OCI-LY7 (cell line): ENCODE results near the gene MYZAP.

ENCODE experiments used
- CTCF ChIP-seq: fragments of 200-600 bp; sonication (generic); conservative IDR thresholded peaks from 2 replicates; pipeline ENCODE4 v1.5.1; 2014; ENCODE audit warnings: mild to moderate bottlenecking, antibody characterized with exemption, low read length, moderate library complexity, mixed read lengths
- EZH2phosphoT487 ChIP-seq: fragments of 200-600 bp; sonication (generic); IDR thresholded peaks from 2 replicates; pipeline ENCODE4 v1.6.1; 2018; ENCODE audit warnings: low read depth, borderline replicate concordance, mild to moderate bottlenecking, mixed run types, antibody characterized with exemption, low read length, moderate library complexity, mixed read lengths

- TF ChIP-seq CTCF (no peak), EZH2phosphoT487 (no peak)
Observed at GRCh38 chr15:57698991-57699390, 107.3 kb downstream of the MYZAP start.
